Measurements from ENCODE around the gene CCSER2. TPM values are rescaled to one million over a fixed set of nuclear protein-coding genes. Genes with fewer than 3 reads are reported as not detected.

The CCSER2 gene
- polyA plus RNA-seq, 4 donors = 9.8 to 22.8 (median 16.2) TPM

- no peak for DNase-seq
- no peak for FAIRE-seq
- WGBS, 3 donors = 86 to 94% (median 89%) methylated on average over 2 of the region's 2 CpGs
- Histone ChIP-seq H3K36me3 (ENCODE audit: control insufficient read depth in 3 of 3, insufficient read depth in 2 of 3, low read depth in 1 of 3, low read length in 3 of 3) (no peaks in the 10 kb centered on the region), H3K4me1 (ENCODE audit: control insufficient read depth in 3 of 3, insufficient read depth in 2 of 3, low read depth in 1 of 3, low read length in 2 of 3) (no peaks in the 10 kb centered on the region), H3K27ac (ENCODE audit: low read depth in 1 of 3, low read length in 2 of 3) (no peak overlapping the region), H3K9me3 (ENCODE audit: control insufficient read depth in 2 of 2, insufficient read depth in 1 of 2, low read depth in 1 of 2, low read length in 1 of 2) (no peaks in the 10 kb centered on the region), H3K27me3 (ENCODE audit: control insufficient read depth in 3 of 3, insufficient read depth in 3 of 3, low read length in 3 of 3) (no peaks in the 10 kb centered on the region), H3K4me3 (ENCODE audit: low read depth in 1 of 3, low read length in 3 of 3) (no peak overlapping the region)
These were observed 35.9 kb upstream of the CCSER2 start for GRCh38 chr10:84292502-84292901.

DNA sequence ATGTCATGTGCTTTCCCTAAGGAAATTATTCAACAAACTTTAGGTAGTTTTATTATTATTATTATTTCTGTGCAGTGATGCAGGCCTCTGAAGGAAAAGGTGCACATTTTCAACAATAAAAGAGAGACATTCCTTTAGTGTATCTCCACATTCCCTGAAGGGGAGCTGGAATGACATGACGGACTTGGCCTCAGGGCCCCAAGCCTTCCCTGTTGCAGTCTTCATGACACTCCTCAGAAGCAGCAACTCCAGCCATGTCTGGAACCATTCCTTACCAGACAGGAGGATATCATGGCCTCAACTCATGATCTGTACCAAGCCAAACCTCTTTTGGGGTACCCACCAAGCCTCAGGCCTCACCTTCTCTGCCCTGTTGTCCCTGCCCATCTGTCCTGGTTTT lies 35.2 kb upstream of the CCSER2 start:
- no peaks in the 10 kb centered on the region for H3K27me3 ChIP-seq (ENCODE audit: control insufficient read depth in 3 of 3, insufficient read depth in 3 of 3, low read length in 3 of 3)
- no peaks in the 10 kb centered on the region for H3K36me3 ChIP-seq (ENCODE audit: control insufficient read depth in 3 of 3, insufficient read depth in 2 of 3, low read depth in 1 of 3, low read length in 3 of 3)
- no peaks in the 10 kb centered on the region for H3K9me3 ChIP-seq (ENCODE audit: control insufficient read depth in 2 of 2, insufficient read depth in 1 of 2, low read depth in 1 of 2, low read length in 1 of 2)
- no peak for DNase-seq
- H3K4me1 ChIP-seq (ENCODE audit: control insufficient read depth in 3 of 3, insufficient read depth in 2 of 3, low read depth in 1 of 3, low read length in 2 of 3) = no peaks in the 10 kb centered on the region
- 85 to 92% (median 89%) methylated on average over 1 of the region's 1 CpG for WGBS, 3 donors
- H3K27ac ChIP-seq (ENCODE audit: low read depth in 1 of 3, low read length in 2 of 3) = no peak overlapping the region
- no peak for FAIRE-seq
- H3K4me3 ChIP-seq (ENCODE audit: low read depth in 1 of 3, low read length in 3 of 3) = no peak overlapping the region

DNA sequence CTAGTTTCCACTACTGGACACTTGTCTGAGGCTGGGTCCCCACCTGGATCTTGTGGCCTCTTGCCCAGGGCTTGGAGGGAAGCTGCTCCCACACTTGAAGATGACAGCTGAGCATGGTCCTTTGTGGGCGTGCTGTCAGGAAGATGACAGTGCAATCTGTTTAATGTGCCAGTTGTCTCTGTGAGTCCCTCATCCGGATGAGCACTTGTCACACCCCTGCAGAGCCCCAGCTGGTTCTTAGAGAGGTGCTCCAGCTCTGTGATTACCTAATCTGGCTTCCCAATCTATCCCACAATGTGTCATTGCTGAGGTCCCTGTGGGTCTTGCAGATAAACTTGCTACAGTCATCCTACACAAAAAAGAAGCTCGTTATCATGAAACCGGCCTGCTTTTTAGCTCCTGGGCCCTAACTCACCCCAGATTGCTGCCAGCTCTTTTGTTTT lies 34.8 kb upstream of the CCSER2 start:
- no peak for FAIRE-seq
- H3K27me3 ChIP-seq (ENCODE audit: control insufficient read depth in 3 of 3, insufficient read depth in 3 of 3, low read length in 3 of 3) = no peaks in the 10 kb centered on the region
- no peaks in the 10 kb centered on the region for H3K4me1 ChIP-seq (ENCODE audit: control insufficient read depth in 3 of 3, insufficient read depth in 2 of 3, low read depth in 1 of 3, low read length in 2 of 3)
- H3K27ac ChIP-seq (ENCODE audit: low read depth in 1 of 3, low read length in 2 of 3) = no peak overlapping the region
- H3K36me3 ChIP-seq (ENCODE audit: control insufficient read depth in 3 of 3, insufficient read depth in 2 of 3, low read depth in 1 of 3, low read length in 3 of 3) = no peaks in the 10 kb centered on the region
- H3K4me3 ChIP-seq (ENCODE audit: low read depth in 1 of 3, low read length in 3 of 3) = no peak overlapping the region
- H3K9me3 ChIP-seq (ENCODE audit: control insufficient read depth in 2 of 2, insufficient read depth in 1 of 2, low read depth in 1 of 2, low read length in 1 of 2) = no peaks in the 10 kb centered on the region
- no peak for DNase-seq
- 55 to 72% (median 66%) methylated on average over 4 of the region's 4 CpGs for WGBS, 3 donors

- H3K9me3 ChIP-seq (ENCODE audit: control insufficient read depth in 2 of 2, insufficient read depth in 1 of 2, low read depth in 1 of 2, low read length in 1 of 2) = no peaks in the 10 kb centered on the region
- no peak for FAIRE-seq
- no peaks in the 10 kb centered on the region for H3K36me3 ChIP-seq (ENCODE audit: control insufficient read depth in 3 of 3, insufficient read depth in 2 of 3, low read depth in 1 of 3, low read length in 3 of 3)
- DNase-seq = no peak
- H3K4me3 ChIP-seq (ENCODE audit: low read depth in 1 of 3, low read length in 3 of 3) = no peak overlapping the region
- WGBS, 3 donors = 87 to 94% (median 94%) methylated on average over 1 of the region's 1 CpG
- H3K4me1 ChIP-seq (ENCODE audit: control insufficient read depth in 3 of 3, insufficient read depth in 2 of 3, low read depth in 1 of 3, low read length in 2 of 3) = no peaks in the 10 kb centered on the region
- H3K27ac ChIP-seq (ENCODE audit: low read depth in 1 of 3, low read length in 2 of 3) = no peak overlapping the region
- no peaks in the 10 kb centered on the region for H3K27me3 ChIP-seq (ENCODE audit: control insufficient read depth in 3 of 3, insufficient read depth in 3 of 3, low read length in 3 of 3)
These were observed 33.5 kb upstream of the CCSER2 start for GRCh38 chr10:84294766-84295447.

DNA sequence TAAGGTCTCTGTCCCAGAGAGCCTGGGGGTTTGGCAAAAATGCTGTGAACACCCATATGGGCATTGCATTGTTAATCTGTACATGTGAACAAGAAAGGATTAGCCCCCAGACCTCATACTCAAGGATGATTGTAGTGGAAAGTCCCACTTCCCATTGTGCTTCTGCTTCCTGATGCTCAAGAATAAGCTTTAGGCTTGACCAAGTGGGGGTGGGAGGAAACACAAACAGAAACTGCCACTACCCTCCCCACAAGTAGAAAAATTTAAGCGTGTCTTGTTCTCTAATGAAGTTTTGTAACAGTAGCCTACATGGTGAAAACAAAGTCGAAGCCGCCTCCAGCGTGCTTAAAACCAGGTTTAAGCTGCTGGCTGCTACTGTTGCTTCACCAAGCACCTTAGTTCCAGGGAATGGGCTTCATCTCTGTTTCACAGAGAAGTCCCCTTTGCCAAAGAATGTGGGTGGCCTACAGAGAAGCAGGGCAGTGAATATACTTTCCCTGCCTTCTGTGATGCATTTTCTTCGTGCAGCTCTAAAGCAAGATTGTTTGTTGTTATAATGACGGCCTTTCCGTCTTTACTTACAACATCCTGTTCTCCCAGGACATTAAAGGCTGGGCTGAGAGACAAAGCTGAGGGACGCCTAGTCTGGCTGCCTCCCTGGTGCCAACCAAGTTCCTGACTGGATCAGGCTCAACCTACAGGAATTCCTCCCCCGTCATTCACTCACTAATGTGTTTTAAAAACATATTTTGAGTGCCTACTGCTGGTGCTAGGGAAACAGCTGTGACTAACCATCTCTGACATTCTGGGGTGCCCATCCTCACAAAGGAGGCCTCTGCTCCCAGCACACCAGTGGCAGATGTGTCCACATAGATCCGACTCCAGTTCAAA lies 32.1 kb upstream of the CCSER2 start:
- Histone ChIP-seq H3K27me3 (ENCODE audit: control insufficient read depth in 3 of 3, insufficient read depth in 3 of 3, low read length in 3 of 3) (no peaks in the 10 kb centered on the region), H3K4me3 (ENCODE audit: low read depth in 1 of 3, low read length in 3 of 3) (no peak overlapping the region), H3K36me3 (ENCODE audit: control insufficient read depth in 3 of 3, insufficient read depth in 2 of 3, low read depth in 1 of 3, low read length in 3 of 3) (no peaks in the 10 kb centered on the region), H3K27ac (ENCODE audit: low read depth in 1 of 3, low read length in 2 of 3) (no peak overlapping the region), H3K9me3 (ENCODE audit: control insufficient read depth in 2 of 2, insufficient read depth in 1 of 2, low read depth in 1 of 2, low read length in 1 of 2) (no peaks in the 10 kb centered on the region), H3K4me1 (ENCODE audit: control insufficient read depth in 3 of 3, insufficient read depth in 2 of 3, low read depth in 1 of 3, low read length in 2 of 3) (no peaks in the 10 kb centered on the region)
- WGBS, 3 donors = 64 to 87% (median 85%) methylated on average over 10 of the region's 10 CpGs
- DNase-seq (no peak), FAIRE-seq (no peak)

- no peaks in the 10 kb centered on the region for H3K36me3 ChIP-seq (ENCODE audit: control insufficient read depth in 3 of 3, insufficient read depth in 2 of 3, low read depth in 1 of 3, low read length in 3 of 3)
These were observed 30.3 kb upstream of the CCSER2 start for GRCh38 chr10:84298057-84298456.

GRCh38 chr10:84302223-84302622 lies 26.2 kb upstream of the CCSER2 start:
- FAIRE-seq = no peak

More at GRCh38 chr10:84298057-84298456, 30.3 kb upstream of the CCSER2 start:
- Histone ChIP-seq H3K27me3 (ENCODE audit: control insufficient read depth in 3 of 3, insufficient read depth in 3 of 3, low read length in 3 of 3) (no peaks in the 10 kb centered on the region), H3K4me3 (ENCODE audit: low read depth in 1 of 3, low read length in 3 of 3) (no peak overlapping the region), H3K27ac (ENCODE audit: low read depth in 1 of 3, low read length in 2 of 3) (no peak overlapping the region), H3K9me3 (ENCODE audit: control insufficient read depth in 2 of 2, insufficient read depth in 1 of 2, low read depth in 1 of 2, low read length in 1 of 2) (no peaks in the 10 kb centered on the region), H3K4me1 (ENCODE audit: control insufficient read depth in 3 of 3, insufficient read depth in 2 of 3, low read depth in 1 of 3, low read length in 2 of 3) (no peaks in the 10 kb centered on the region)
- WGBS, 3 donors = 81 to 86% (median 86%) methylated on average over 3 of the region's 3 CpGs
- FAIRE-seq = no peak
- DNase-seq = no peak

GRCh38 chr10:84306751-84307384 lies 21.5 kb upstream of the CCSER2 start:
- FAIRE-seq = no peak

More at GRCh38 chr10:84302223-84302622, 26.2 kb upstream of the CCSER2 start:
- Histone ChIP-seq H3K9me3 (ENCODE audit: control insufficient read depth in 2 of 2, insufficient read depth in 1 of 2, low read depth in 1 of 2, low read length in 1 of 2) (no peaks in the 10 kb centered on the region), H3K36me3 (ENCODE audit: control insufficient read depth in 3 of 3, insufficient read depth in 2 of 3, low read depth in 1 of 3, low read length in 3 of 3) (no peaks in the 10 kb centered on the region), H3K4me3 (ENCODE audit: low read depth in 1 of 3, low read length in 3 of 3) (no peak overlapping the region), H3K27ac (ENCODE audit: low read depth in 1 of 3, low read length in 2 of 3) (no peak overlapping the region), H3K4me1 (ENCODE audit: control insufficient read depth in 3 of 3, insufficient read depth in 2 of 3, low read depth in 1 of 3, low read length in 2 of 3) (peaks cover 0 to 2% (median 0%) of the 10 kb centered on the region in 3 donors), H3K27me3 (ENCODE audit: control insufficient read depth in 3 of 3, insufficient read depth in 3 of 3, low read length in 3 of 3) (no peaks in the 10 kb centered on the region)
- WGBS, 3 donors = 68 to 86% (median 72%) methylated on average over 2 of the region's 2 CpGs
- DNase-seq = no peak

More at GRCh38 chr10:84306751-84307384, 21.5 kb upstream of the CCSER2 start:
- H3K36me3 ChIP-seq (ENCODE audit: control insufficient read depth in 3 of 3, insufficient read depth in 2 of 3, low read depth in 1 of 3, low read length in 3 of 3) = no peaks in the 10 kb centered on the region
- peak in 1 of 2 donors; percentile 56 for DNase-seq
- no peak overlapping the region for H3K4me3 ChIP-seq (ENCODE audit: low read depth in 1 of 3, low read length in 3 of 3)
- no peaks in the 10 kb centered on the region for H3K9me3 ChIP-seq (ENCODE audit: control insufficient read depth in 2 of 2, insufficient read depth in 1 of 2, low read depth in 1 of 2, low read length in 1 of 2)
- peaks cover 0 to 7% (median 5%) of the 10 kb centered on the region in 3 donors for H3K4me1 ChIP-seq (ENCODE audit: control insufficient read depth in 3 of 3, insufficient read depth in 2 of 3, low read depth in 1 of 3, low read length in 2 of 3)
- 57 to 74% (median 72%) methylated on average over 4 of the region's 4 CpGs for WGBS, 3 donors
- no peaks in the 10 kb centered on the region for H3K27me3 ChIP-seq (ENCODE audit: control insufficient read depth in 3 of 3, insufficient read depth in 3 of 3, low read length in 3 of 3)
- H3K27ac ChIP-seq (ENCODE audit: low read depth in 1 of 3, low read length in 2 of 3) = no peak overlapping the region
